K562 (cell line): Measurements from ENCODE around the gene FERMT3. TPM values are rescaled to one million over a fixed set of nuclear protein-coding genes. Genes with fewer than 3 reads are reported as not detected.

Experiments
- CHCHD3 ChIP-seq: fragments of 250-450 bp; sonication (Bioruptor Pico); IDR thresholded peaks from 2 replicates; pipeline ENCODE4 v2.1.2; 2022; ENCODE audit warnings: mild to moderate bottlenecking
- GABPB2 ChIP-seq: fragments of 250-450 bp; sonication (Bioruptor Pico); conservative IDR thresholded peaks from 2 replicates; pipeline ENCODE4 v1.5.1; 2021; ENCODE audit warnings: mild to moderate bottlenecking
- MAFF ChIP-seq: IDR thresholded peaks from 2 replicates; pipeline ENCODE4 v1.6.1; 2012; ENCODE audit warnings: low read length, improper control_type of control experiment
- NELFE ChIP-seq: IDR thresholded peaks from 2 replicates; pipeline ENCODE4 v1.6.1; 2011; ENCODE audit warnings: mild to moderate bottlenecking; ENCODE audit not compliant: insufficient read depth, insufficient read length
- TAF7 ChIP-seq: fragments of 450-650 bp; IDR thresholded peaks from 2 replicates; pipeline ENCODE4 v1.6.1; 2016; ENCODE audit warnings: missing genetic modification characterization, missing compliant biosample characterization
- ZBTB7A ChIP-seq: IDR thresholded peaks from 2 replicates; pipeline ENCODE4 v1.6.1; 2011; ENCODE audit warnings: low read depth, mild to moderate bottlenecking, low read length, moderate library complexity, borderline replicate concordance; ENCODE audit not compliant: control insufficient read depth
- ZNF212 ChIP-seq: fragments of 450-650 bp; formaldehyde crosslinking; IDR thresholded peaks from 2 replicates; pipeline ENCODE4 v1.4.0; 2020; ENCODE audit warnings: mild to moderate bottlenecking
- ZNF766 ChIP-seq: fragments of 200-800 bp; sonication (Bioruptor generic); conservative IDR thresholded peaks from 2 replicates; pipeline ENCODE4 v1.6.1; 2016; ENCODE audit warnings: missing genetic modification characterization, missing compliant biosample characterization
- ZNF778 ChIP-seq: fragments of 450-650 bp; formaldehyde crosslinking; IDR thresholded peaks from 2 replicates; pipeline ENCODE4 v1.4.0; 2020; ENCODE audit warnings: mild to moderate bottlenecking, moderate library complexity
- polyA plus RNA-seq, 8 experiments: library from polyadenylated mRNA; depleted of rRNA in 4 of 8; stranded (reverse) in 5 of 8; unstranded in 3 of 8; fragments of >200 nt; fragmentation: Nextera tagmentation in 2 of 8; fragmentation: Illumina TruSeq in 1 of 8; extraction: Ambion mirVana in 2 of 8; extraction: Trizol in 1 of 8; gene quantifications; 2 replicates each; pipeline versions ENCODE4 v1.2.1 to v1.2.3, GENCODE V29; 2011 to 2014; ENCODE audit warnings: inconsistent platforms in 1 of 8, missing spikeins in 1 of 8
- total RNA-seq, 7 experiments: library from RNA; depleted of rRNA in 6 of 7; stranded (reverse); fragments of >200 nt in 6 of 7; fragmentation: Illumina TruSeq in 2 of 7; extraction: Trizol in 2 of 7; gene quantifications; 2 replicates each; pipeline versions ENCODE4 v1.2.1 to v1.2.3, GENCODE V29; 2011 to 2021; ENCODE audit warnings: low replicate concordance in 1 of 7
- TF ChIP-seq, protein P1 (sequence below), 2 experiments: fragments of 450-650 bp; formaldehyde crosslinking in 1 of 2; IDR thresholded peaks; 2 replicates each; pipeline versions ENCODE4 v1.4.0 to v1.6.1; 2014 to 2020; ENCODE audit warnings: mild to moderate bottlenecking in 2 of 2, borderline replicate concordance in 1 of 2, low read depth in 1 of 2
- TF ChIP-seq, protein P2 (sequence below): fragments of 450-650 bp; IDR thresholded peaks from 2 replicates; pipeline ENCODE4 v1.6.1; 2014; ENCODE audit warnings: low read depth, mild to moderate bottlenecking, moderate library complexity, borderline replicate concordance
- TF ChIP-seq, protein P3 (sequence below): fragments of 250-450 bp; sonication (Bioruptor Pico); IDR thresholded peaks from 2 replicates; pipeline ENCODE4 v1.8.0; 2021; ENCODE audit warnings: moderate library complexity, mild to moderate bottlenecking, inconsistent platforms
- TF ChIP-seq, protein P4 (sequence below): IDR thresholded peaks from 2 replicates; pipeline ENCODE4 v1.6.1; 2016; ENCODE audit warnings: missing genetic modification characterization, missing compliant biosample characterization

FERMT3 gene
- total and polyA plus RNA-seq, 9 of the 15 experiments (the other 6 are each of a cell fraction or from before 2014, with no cell fraction given) = 3.2 to 275 (median 79.7) TPM

DNA sequence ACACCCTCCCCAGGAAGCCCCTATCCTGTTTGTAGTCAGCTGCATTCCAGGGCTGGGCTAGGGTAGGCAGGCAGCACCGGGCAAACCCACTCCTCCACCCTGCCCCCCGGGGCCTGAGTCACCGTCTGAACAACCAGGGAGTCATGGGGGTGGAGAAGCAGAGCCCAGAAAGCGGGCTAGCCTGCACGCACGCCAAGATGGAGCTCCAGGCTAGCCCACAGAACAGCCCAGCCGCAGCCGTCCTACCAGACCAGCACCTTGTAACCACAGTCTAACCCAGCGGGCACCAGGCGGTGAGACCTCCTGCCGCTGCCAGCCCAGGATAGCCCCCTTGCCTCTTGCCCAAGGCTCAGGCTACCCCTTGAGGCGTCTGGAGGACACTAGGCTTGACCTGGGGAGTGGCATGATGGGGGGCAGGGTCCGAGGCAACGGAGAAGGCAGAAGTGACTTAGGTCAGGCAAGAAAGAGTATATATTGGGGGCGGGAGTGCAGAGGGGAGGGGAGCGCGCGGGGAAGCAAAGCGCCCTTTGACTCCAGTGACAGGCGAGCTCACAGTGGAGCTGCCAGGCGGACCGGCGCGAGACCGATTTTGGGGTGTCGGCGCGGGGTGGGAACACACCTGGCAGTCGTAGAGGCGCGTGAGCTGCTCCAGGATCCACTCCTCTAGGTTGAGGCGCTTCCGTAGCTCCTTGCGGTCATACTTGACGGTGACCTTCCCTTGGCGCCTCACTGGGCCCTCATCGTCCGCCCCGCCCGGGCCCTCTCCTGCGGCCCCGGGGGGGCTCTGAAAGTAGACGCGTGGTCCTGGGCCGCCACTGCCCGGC lies 39.5 kb downstream of the FERMT3 start (continued):
- TF ChIP-seq ZBTB7A (peak; percentile 82; the same call in 1 of the 2 replicates), ZNF766 (CRISPR knock-in tag) (no peak), NELFE (no peak), MAFF (no peak), ZNF778 (CRISPR knock-in tag) (no peak), GABPB2 (CRISPR knock-in tag) (no peak), ZNF212 (CRISPR knock-in tag) (no peak), CHCHD3 (CRISPR knock-in tag) (no peak), TAF7 (tag) (no peak)
- TF ChIP-seq, protein P1, sequence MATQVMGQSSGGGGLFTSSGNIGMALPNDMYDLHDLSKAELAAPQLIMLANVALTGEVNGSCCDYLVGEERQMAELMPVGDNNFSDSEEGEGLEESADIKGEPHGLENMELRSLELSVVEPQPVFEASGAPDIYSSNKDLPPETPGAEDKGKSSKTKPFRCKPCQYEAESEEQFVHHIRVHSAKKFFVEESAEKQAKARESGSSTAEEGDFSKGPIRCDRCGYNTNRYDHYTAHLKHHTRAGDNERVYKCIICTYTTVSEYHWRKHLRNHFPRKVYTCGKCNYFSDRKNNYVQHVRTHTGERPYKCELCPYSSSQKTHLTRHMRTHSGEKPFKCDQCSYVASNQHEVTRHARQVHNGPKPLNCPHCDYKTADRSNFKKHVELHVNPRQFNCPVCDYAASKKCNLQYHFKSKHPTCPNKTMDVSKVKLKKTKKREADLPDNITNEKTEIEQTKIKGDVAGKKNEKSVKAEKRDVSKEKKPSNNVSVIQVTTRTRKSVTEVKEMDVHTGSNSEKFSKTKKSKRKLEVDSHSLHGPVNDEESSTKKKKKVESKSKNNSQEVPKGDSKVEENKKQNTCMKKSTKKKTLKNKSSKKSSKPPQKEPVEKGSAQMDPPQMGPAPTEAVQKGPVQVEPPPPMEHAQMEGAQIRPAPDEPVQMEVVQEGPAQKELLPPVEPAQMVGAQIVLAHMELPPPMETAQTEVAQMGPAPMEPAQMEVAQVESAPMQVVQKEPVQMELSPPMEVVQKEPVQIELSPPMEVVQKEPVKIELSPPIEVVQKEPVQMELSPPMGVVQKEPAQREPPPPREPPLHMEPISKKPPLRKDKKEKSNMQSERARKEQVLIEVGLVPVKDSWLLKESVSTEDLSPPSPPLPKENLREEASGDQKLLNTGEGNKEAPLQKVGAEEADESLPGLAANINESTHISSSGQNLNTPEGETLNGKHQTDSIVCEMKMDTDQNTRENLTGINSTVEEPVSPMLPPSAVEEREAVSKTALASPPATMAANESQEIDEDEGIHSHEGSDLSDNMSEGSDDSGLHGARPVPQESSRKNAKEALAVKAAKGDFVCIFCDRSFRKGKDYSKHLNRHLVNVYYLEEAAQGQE (IDR thresholded peaks at IDR 0.05; ENCODE audit: borderline replicate concordance) = no peak; the same call in 1 of the 2 replicates
- TF ChIP-seq, protein P1 (CRISPR knock-in tag; IDR thresholded peaks at IDR 0.05; ENCODE audit: low read depth) = no peak; the same call in 1 of the 2 replicates
- TF ChIP-seq, protein P2, sequence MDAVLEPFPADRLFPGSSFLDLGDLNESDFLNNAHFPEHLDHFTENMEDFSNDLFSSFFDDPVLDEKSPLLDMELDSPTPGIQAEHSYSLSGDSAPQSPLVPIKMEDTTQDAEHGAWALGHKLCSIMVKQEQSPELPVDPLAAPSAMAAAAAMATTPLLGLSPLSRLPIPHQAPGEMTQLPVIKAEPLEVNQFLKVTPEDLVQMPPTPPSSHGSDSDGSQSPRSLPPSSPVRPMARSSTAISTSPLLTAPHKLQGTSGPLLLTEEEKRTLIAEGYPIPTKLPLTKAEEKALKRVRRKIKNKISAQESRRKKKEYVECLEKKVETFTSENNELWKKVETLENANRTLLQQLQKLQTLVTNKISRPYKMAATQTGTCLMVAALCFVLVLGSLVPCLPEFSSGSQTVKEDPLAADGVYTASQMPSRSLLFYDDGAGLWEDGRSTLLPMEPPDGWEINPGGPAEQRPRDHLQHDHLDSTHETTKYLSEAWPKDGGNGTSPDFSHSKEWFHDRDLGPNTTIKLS = no peak
- TF ChIP-seq, protein P3, sequence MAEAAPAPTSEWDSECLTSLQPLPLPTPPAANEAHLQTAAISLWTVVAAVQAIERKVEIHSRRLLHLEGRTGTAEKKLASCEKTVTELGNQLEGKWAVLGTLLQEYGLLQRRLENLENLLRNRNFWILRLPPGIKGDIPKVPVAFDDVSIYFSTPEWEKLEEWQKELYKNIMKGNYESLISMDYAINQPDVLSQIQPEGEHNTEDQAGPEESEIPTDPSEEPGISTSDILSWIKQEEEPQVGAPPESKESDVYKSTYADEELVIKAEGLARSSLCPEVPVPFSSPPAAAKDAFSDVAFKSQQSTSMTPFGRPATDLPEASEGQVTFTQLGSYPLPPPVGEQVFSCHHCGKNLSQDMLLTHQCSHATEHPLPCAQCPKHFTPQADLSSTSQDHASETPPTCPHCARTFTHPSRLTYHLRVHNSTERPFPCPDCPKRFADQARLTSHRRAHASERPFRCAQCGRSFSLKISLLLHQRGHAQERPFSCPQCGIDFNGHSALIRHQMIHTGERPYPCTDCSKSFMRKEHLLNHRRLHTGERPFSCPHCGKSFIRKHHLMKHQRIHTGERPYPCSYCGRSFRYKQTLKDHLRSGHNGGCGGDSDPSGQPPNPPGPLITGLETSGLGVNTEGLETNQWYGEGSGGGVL (CRISPR knock-in tag) = no peak
- TF ChIP-seq, protein P4, sequence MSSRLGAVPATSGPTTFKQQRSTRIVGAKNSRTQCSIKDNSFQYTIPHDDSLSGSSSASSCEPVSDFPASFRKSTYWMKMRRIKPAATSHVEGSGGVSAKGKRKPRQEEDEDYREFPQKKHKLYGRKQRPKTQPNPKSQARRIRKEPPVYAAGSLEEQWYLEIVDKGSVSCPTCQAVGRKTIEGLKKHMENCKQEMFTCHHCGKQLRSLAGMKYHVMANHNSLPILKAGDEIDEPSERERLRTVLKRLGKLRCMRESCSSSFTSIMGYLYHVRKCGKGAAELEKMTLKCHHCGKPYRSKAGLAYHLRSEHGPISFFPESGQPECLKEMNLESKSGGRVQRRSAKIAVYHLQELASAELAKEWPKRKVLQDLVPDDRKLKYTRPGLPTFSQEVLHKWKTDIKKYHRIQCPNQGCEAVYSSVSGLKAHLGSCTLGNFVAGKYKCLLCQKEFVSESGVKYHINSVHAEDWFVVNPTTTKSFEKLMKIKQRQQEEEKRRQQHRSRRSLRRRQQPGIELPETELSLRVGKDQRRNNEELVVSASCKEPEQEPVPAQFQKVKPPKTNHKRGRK (tag) = no peak
